GM18508 (cell line): ENCODE measurements around the gene DKK3.

ENCODE experiments used
- ATAC-seq: cut with Tn5 transposase; IDR thresholded peaks from one replicate; pipeline ENCODE4 v1.9.1; 2021; ENCODE audit warnings: moderate number of reproducible peaks; ENCODE audit not compliant: insufficient read depth, unreplicated experiment

DKK3 gene

GRCh38 chr11:11985016-11985715, 23.3 kb downstream of the DKK3 start:
- no peak for ATAC-seq

- ATAC-seq, result no peak
These were observed 23.9 kb downstream of the DKK3 start for GRCh38 chr11:11984563-11984962.

GRCh38 chr11:11983427-11983826, 25.0 kb downstream of the DKK3 start:
- no peak for ATAC-seq

GRCh38 chr11:11982975-11983374, 25.5 kb downstream of the DKK3 start:
- ATAC-seq, result no peak

GRCh38 chr11:11982461-11982860, 26.0 kb downstream of the DKK3 start:
- ATAC-seq, result no peak

- no peak for ATAC-seq
These were observed 26.6 kb downstream of the DKK3 start for GRCh38 chr11:11981840-11982239.

- no peak for ATAC-seq
These were observed 27.1 kb downstream of the DKK3 start for GRCh38 chr11:11981364-11981763.

- no peak for ATAC-seq
These were observed 27.6 kb downstream of the DKK3 start for GRCh38 chr11:11980841-11981308.

- ATAC-seq, result no peak
These were observed 28.2 kb downstream of the DKK3 start for GRCh38 chr11:11980200-11980599.

- no peak for ATAC-seq
These were observed 28.8 kb downstream of the DKK3 start for GRCh38 chr11:11979488-11980117.

- ATAC-seq, result no peak
These were observed 29.5 kb downstream of the DKK3 start for GRCh38 chr11:11978792-11979487.

- no peak for ATAC-seq
These were observed 30.3 kb downstream of the DKK3 start for GRCh38 chr11:11978098-11978637.

- ATAC-seq, result no peak
These were observed 31.1 kb downstream of the DKK3 start for GRCh38 chr11:11977206-11977938.

GRCh38 chr11:11976481-11977127, 31.8 kb downstream of the DKK3 start:
- no peak for ATAC-seq

GRCh38 chr11:11975201-11976092, 33.0 kb downstream of the DKK3 start:
- no peak for ATAC-seq

GRCh38 chr11:11973866-11974265, 34.6 kb downstream of the DKK3 start:
- no peak for ATAC-seq

GRCh38 chr11:11973361-11973800, 35.0 kb downstream of the DKK3 start:
- ATAC-seq, result no peak

- no peak for ATAC-seq
These were observed 35.6 kb downstream of the DKK3 start for GRCh38 chr11:11972730-11973341.
